K562 (cell line): ENCODE results near the gene SLC22A23.

Experiments
- FOSL1 ChIP-seq: fragments of 200-800 bp; sonication (Bioruptor generic); conservative IDR thresholded peaks from 2 replicates; pipeline ENCODE4 v1.6.1; 2016; ENCODE audit warnings: missing genetic modification characterization, missing compliant biosample characterization
- NR1H2 ChIP-seq: sonication (generic); formaldehyde crosslinking; IDR thresholded peaks from 2 replicates; pipeline ENCODE4 v1.4.0; 2020; ENCODE audit warnings: mild to moderate bottlenecking, missing genetic modification reagents
- POLR2B ChIP-seq: fragments of 450-650 bp; IDR thresholded peaks from 2 replicates; pipeline ENCODE4 v1.6.1; 2018; ENCODE audit warnings: low read depth; ENCODE audit not compliant: partially characterized antibody
- SP1 ChIP-seq: sonication (generic); formaldehyde crosslinking; IDR thresholded peaks from 2 replicates; pipeline ENCODE4 v1.8.1; 2022; ENCODE audit warnings: mild to moderate bottlenecking, missing genetic modification reagents
- TAF1 ChIP-seq: IDR thresholded peaks from 2 replicates; pipeline ENCODE4 v1.6.1; 2011; ENCODE audit warnings: mild to moderate bottlenecking, low read length, moderate library complexity; ENCODE audit not compliant: insufficient read depth, control insufficient read depth, severe bottlenecking; ENCODE audit errors: extremely low read depth
- TARDBP ChIP-seq: fragments of 450-650 bp; IDR thresholded peaks from 2 replicates; pipeline ENCODE4 v1.6.1; 2016
- ZNF133 ChIP-seq: fragments of 250-450 bp; sonication (Bioruptor Pico); IDR thresholded peaks from 2 replicates; pipeline ENCODE4 v1.4.0; 2020; ENCODE audit warnings: mild to moderate bottlenecking
- TF ChIP-seq, protein P1 (sequence below), 3 experiments: IDR thresholded peaks in 2 of 3; conservative IDR thresholded peaks in 1 of 3; 2 replicates each; pipeline ENCODE4 v1.5.1; 2011 to 2012; ENCODE audit warnings: low read length in 3 of 3, mild to moderate bottlenecking in 3 of 3, control low read depth in 2 of 3, improper control_type of control experiment in 1 of 3, inconsistent platforms in 1 of 3, low read depth in 1 of 3, mixed read lengths in 1 of 3, moderate library complexity in 1 of 3; ENCODE audit not compliant: insufficient read depth in 2 of 3

DNA sequence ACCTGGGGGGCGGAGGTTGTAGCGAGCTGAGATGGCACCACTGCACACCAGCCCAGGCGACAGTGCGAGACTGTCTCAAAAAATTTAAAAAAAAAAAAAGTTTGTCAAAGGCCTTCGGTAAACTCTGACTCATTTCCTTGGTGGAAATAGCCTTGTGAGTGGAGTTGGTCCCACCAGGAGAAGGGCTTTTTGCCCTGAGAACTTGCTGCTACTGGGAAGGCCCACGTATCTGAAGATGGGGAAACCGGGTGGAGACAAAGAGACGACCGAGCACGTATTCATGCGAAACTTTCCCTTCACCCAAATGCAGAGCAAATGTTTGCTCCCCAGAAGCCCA lies 51.7 kb downstream of the SLC22A23 start:
- no peak for TF ChIP-seq TAF1
- TF ChIP-seq NR1H2 (CRISPR knock-in tag): no peak
- TF ChIP-seq, protein P1, sequence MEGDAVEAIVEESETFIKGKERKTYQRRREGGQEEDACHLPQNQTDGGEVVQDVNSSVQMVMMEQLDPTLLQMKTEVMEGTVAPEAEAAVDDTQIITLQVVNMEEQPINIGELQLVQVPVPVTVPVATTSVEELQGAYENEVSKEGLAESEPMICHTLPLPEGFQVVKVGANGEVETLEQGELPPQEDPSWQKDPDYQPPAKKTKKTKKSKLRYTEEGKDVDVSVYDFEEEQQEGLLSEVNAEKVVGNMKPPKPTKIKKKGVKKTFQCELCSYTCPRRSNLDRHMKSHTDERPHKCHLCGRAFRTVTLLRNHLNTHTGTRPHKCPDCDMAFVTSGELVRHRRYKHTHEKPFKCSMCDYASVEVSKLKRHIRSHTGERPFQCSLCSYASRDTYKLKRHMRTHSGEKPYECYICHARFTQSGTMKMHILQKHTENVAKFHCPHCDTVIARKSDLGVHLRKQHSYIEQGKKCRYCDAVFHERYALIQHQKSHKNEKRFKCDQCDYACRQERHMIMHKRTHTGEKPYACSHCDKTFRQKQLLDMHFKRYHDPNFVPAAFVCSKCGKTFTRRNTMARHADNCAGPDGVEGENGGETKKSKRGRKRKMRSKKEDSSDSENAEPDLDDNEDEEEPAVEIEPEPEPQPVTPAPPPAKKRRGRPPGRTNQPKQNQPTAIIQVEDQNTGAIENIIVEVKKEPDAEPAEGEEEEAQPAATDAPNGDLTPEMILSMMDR (IDR thresholded peaks at IDR 0.05 in 2 of 3, conservative IDR thresholded peaks at IDR 0.05 in 1 of 3; ENCODE audit: insufficient read depth in 2 of 3, low read depth in 1 of 3, low read length in 3 of 3): no peak
- TF ChIP-seq TARDBP: no peak
- TF ChIP-seq SP1 (CRISPR knock-in tag): no peak
- TF ChIP-seq ZNF133 (CRISPR knock-in tag): no peak
- no peak for TF ChIP-seq POLR2B
- no peak for TF ChIP-seq FOSL1 (tag)
